ENCODE data around the gene CLDN4. TPM values are rescaled to one million over a fixed set of nuclear protein-coding genes. Genes with fewer than 3 reads are reported as not detected.

Gene CLDN4
- total RNA-seq, 2 experiments from 2014 or later = 0.05 to 0.14 TPM

- peaks cover 4% of the 10 kb centered on the region for H3K4me1 ChIP-seq (ENCODE audit: insufficient read depth, low read length)
- H3K27ac ChIP-seq (ENCODE audit: low read depth in 1 of 2, low read length in 2 of 2) = no peak overlapping the region
- DNase-seq (no peak), ATAC-seq (ENCODE audit: poor library complexity) (no peak)
- H3K27me3 ChIP-seq (ENCODE audit: control insufficient read depth in 1 of 2, insufficient read depth in 2 of 2, low read length in 2 of 2) = peaks cover 0 to 4% of the 10 kb centered on the region in 2 experiments
- H3K9me3 Mint-ChIP-seq = no peaks in the 10 kb centered on the region
- no peaks in the 10 kb centered on the region for H3K4me1 Mint-ChIP-seq (ENCODE audit: low read depth)
- H3K4me3 ChIP-seq (ENCODE audit: low read length) = no peak overlapping the region
- ChIA-PET POLR2A (no interaction called here), CTCF (no interaction called here)
- H3K4me3 Mint-ChIP-seq = no peak overlapping the region
- intact Hi-C loops (cut with DNase I, micrococcal nuclease) = loop anchor here (1.0 kb wide), 1 partner anchor 44 kb away; no protein-coding TSS in a partner anchor
- H3K36me3 ChIP-seq (ENCODE audit: insufficient read depth, low read length) = no peaks in the 10 kb centered on the region
- H3K36me3 Mint-ChIP-seq (ENCODE audit: low read depth) = no peaks in the 10 kb centered on the region
- peaks cover 9% of the 10 kb centered on the region for H3K27me3 Mint-ChIP-seq
- TF ChIP-seq CTCF (IDR thresholded peaks at IDR 0.05) = no peak
- H3K9me3 ChIP-seq (ENCODE audit: control insufficient read depth in 1 of 2, insufficient read depth in 1 of 2, low read length in 2 of 2) = peaks cover 11 to 21% of the 10 kb centered on the region in 2 experiments
- no peak overlapping the region for H3K27ac Mint-ChIP-seq
Measured at GRCh38 chr7:73810998-73811360, 19.8 kb upstream of the CLDN4 start.

GRCh38 chr7:73811760-73812168 lies 19.0 kb upstream of the CLDN4 start:
- H3K4me3 Mint-ChIP-seq = no peak overlapping the region
- no peak overlapping the region for H3K27ac Mint-ChIP-seq
- Histone ChIP-seq H3K27ac (ENCODE audit: low read depth in 1 of 2, low read length in 2 of 2) (no peak overlapping the region), H3K9me3 (ENCODE audit: control insufficient read depth in 1 of 2, insufficient read depth in 1 of 2, low read length in 2 of 2) (peaks cover 11 to 21% of the 10 kb centered on the region in 2 experiments), H3K4me1 (ENCODE audit: insufficient read depth, low read length) (peaks cover 4% of the 10 kb centered on the region), H3K27me3 (ENCODE audit: control insufficient read depth in 1 of 2, insufficient read depth in 2 of 2, low read length in 2 of 2) (peaks cover 0 to 4% of the 10 kb centered on the region in 2 experiments), H3K4me3 (ENCODE audit: low read length) (no peak overlapping the region), H3K36me3 (ENCODE audit: insufficient read depth, low read length) (no peaks in the 10 kb centered on the region)
- DNase-seq (peak in 13 of 14 experiments; percentile 19 to 70 (median 43)), ATAC-seq (ENCODE audit: poor library complexity) (peak; percentile 81)
- intact Hi-C loops (cut with DNase I, micrococcal nuclease) = loop anchor here (1.0 kb wide), 1 partner anchor 44 kb away; no protein-coding TSS in a partner anchor
- TF ChIP-seq CTCF (IDR thresholded peaks at IDR 0.05) = peak; percentile 61
- ChIA-PET CTCF (no interaction called here), POLR2A (no interaction called here)
- no peaks in the 10 kb centered on the region for H3K4me1 Mint-ChIP-seq (ENCODE audit: low read depth)
- H3K36me3 Mint-ChIP-seq (ENCODE audit: low read depth) = no peaks in the 10 kb centered on the region
- H3K9me3 Mint-ChIP-seq = no peaks in the 10 kb centered on the region
- peaks cover 9% of the 10 kb centered on the region for H3K27me3 Mint-ChIP-seq

GRCh38 chr7:73812996-73813395 lies 17.8 kb upstream of the CLDN4 start:
- no peak overlapping the region for H3K27ac ChIP-seq (ENCODE audit: low read depth in 1 of 2, low read length in 2 of 2)
- no peaks in the 10 kb centered on the region for H3K36me3 Mint-ChIP-seq (ENCODE audit: low read depth)

More at GRCh38 chr7:73812996-73813395, 17.8 kb upstream of the CLDN4 start:
- DNase-seq (no peak), ATAC-seq (ENCODE audit: poor library complexity) (no peak)
- Histone ChIP-seq H3K4me3 (ENCODE audit: low read length) (no peak overlapping the region), H3K36me3 (ENCODE audit: insufficient read depth, low read length) (no peaks in the 10 kb centered on the region), H3K27me3 (ENCODE audit: control insufficient read depth in 1 of 2, insufficient read depth in 2 of 2, low read length in 2 of 2) (peaks cover 0 to 4% of the 10 kb centered on the region in 2 experiments), H3K4me1 (ENCODE audit: insufficient read depth, low read length) (peaks cover 4% of the 10 kb centered on the region), H3K9me3 (ENCODE audit: control insufficient read depth in 1 of 2, insufficient read depth in 1 of 2, low read length in 2 of 2) (peaks cover 11 to 21% of the 10 kb centered on the region in 2 experiments)
- Mint-ChIP-seq H3K4me3 (no peak overlapping the region), H3K27me3 (peaks cover 9% of the 10 kb centered on the region), H3K27ac (no peak overlapping the region), H3K9me3 (no peaks in the 10 kb centered on the region), H3K4me1 (ENCODE audit: low read depth) (no peaks in the 10 kb centered on the region)
- intact Hi-C loops (cut with DNase I, micrococcal nuclease) = no loop called here
- TF ChIP-seq CTCF (IDR thresholded peaks at IDR 0.05) = no peak
- ChIA-PET CTCF (no interaction called here), POLR2A (no interaction called here)
